ES-I3 (cell line): Measurements from ENCODE around the gene MYOZ3.

Experiments used
- H3K36me3 ChIP-seq: 2 replicates; pipeline ENCODE4 v1.6.1; 2013; ENCODE audit warnings: mild to moderate bottlenecking, low read length, control low read depth, moderate library complexity; ENCODE audit not compliant: insufficient read depth
- H3K4me1 ChIP-seq: 2 replicates; pipeline ENCODE4 v1.6.1; 2013; ENCODE audit warnings: mild to moderate bottlenecking, control low read depth, low read length; ENCODE audit not compliant: insufficient read depth
- H3K9ac ChIP-seq: 2 replicates; pipeline ENCODE4 v1.6.1; 2013; ENCODE audit warnings: low read depth, mild to moderate bottlenecking, low read length, moderate library complexity
- H3K9me3 ChIP-seq: 2 replicates; pipeline ENCODE4 v1.6.1; 2013; ENCODE audit warnings: mild to moderate bottlenecking, low read length, moderate library complexity; ENCODE audit not compliant: control insufficient read depth, insufficient read depth

The MYOZ3 gene

GRCh38 chr5:150644514-150644913 lies 16.5 kb upstream of the MYOZ3 start:
- no peak overlapping the region for H3K9ac ChIP-seq
- H3K36me3 ChIP-seq: no peaks in the 10 kb centered on the region
- peaks cover 47% of the 10 kb centered on the region for H3K4me1 ChIP-seq
- no peaks in the 10 kb centered on the region for H3K9me3 ChIP-seq

- H3K36me3 ChIP-seq: no peaks in the 10 kb centered on the region; the same call in 1 of the 2 replicates
- H3K9ac ChIP-seq: no peak overlapping the region
- H3K4me1 ChIP-seq: peaks cover 47% of the 10 kb centered on the region
- H3K9me3 ChIP-seq: no peaks in the 10 kb centered on the region
Measured at GRCh38 chr5:150645070-150645700, 15.9 kb upstream of the MYOZ3 start.

GRCh38 chr5:150647275-150648251 lies 13.5 kb upstream of the MYOZ3 start:
- H3K36me3 ChIP-seq: no peaks in the 10 kb centered on the region; the same call in 1 of the 2 replicates
- H3K9me3 ChIP-seq: no peaks in the 10 kb centered on the region
- no peak overlapping the region for H3K9ac ChIP-seq
- peaks cover 32% of the 10 kb centered on the region for H3K4me1 ChIP-seq

GRCh38 chr5:150648294-150649107 lies 12.6 kb upstream of the MYOZ3 start:
- H3K4me1 ChIP-seq: peaks cover 27% of the 10 kb centered on the region
- H3K9ac ChIP-seq: no peak overlapping the region
- no peaks in the 10 kb centered on the region for H3K9me3 ChIP-seq
- H3K36me3 ChIP-seq: no peaks in the 10 kb centered on the region; the same call in 1 of the 2 replicates

GRCh38 chr5:150649108-150650020 lies 11.7 kb upstream of the MYOZ3 start:
- Histone ChIP-seq H3K9me3 (no peaks in the 10 kb centered on the region), H3K4me1 (peaks cover 23% of the 10 kb centered on the region), H3K36me3 (no peaks in the 10 kb centered on the region; the same call in 1 of the 2 replicates), H3K9ac (no peak overlapping the region)

- Histone ChIP-seq H3K9me3 (no peaks in the 10 kb centered on the region), H3K36me3 (no peaks in the 10 kb centered on the region; the same call in 1 of the 2 replicates), H3K9ac (no peak overlapping the region), H3K4me1 (peaks cover 14% of the 10 kb centered on the region; the same call in 1 of the 2 replicates)
Measured at GRCh38 chr5:150650021-150651006, 10.7 kb upstream of the MYOZ3 start.

- Histone ChIP-seq H3K9me3 (no peaks in the 10 kb centered on the region), H3K36me3 (no peaks in the 10 kb centered on the region; the same call in 1 of the 2 replicates), H3K9ac (no peak overlapping the region), H3K4me1 (peaks cover 10% of the 10 kb centered on the region; the same call in 1 of the 2 replicates)
Measured at GRCh38 chr5:150651382-150651781, 9.7 kb upstream of the MYOZ3 start.

- H3K9me3 ChIP-seq: no peaks in the 10 kb centered on the region
- H3K36me3 ChIP-seq: no peaks in the 10 kb centered on the region; the same call in 1 of the 2 replicates
- H3K4me1 ChIP-seq: peaks cover 11% of the 10 kb centered on the region
- H3K9ac ChIP-seq: no peak overlapping the region
Measured at GRCh38 chr5:150651924-150652671, 9.0 kb upstream of the MYOZ3 start.

- no peaks in the 10 kb centered on the region; the same call in 1 of the 2 replicates for H3K36me3 ChIP-seq
- no peaks in the 10 kb centered on the region for H3K9me3 ChIP-seq
- peaks cover 12% of the 10 kb centered on the region for H3K4me1 ChIP-seq
- H3K9ac ChIP-seq: no peak overlapping the region
Measured at GRCh38 chr5:150653145-150653761, 7.8 kb upstream of the MYOZ3 start.

GRCh38 chr5:150653762-150654556 lies 7.1 kb upstream of the MYOZ3 start:
- peaks cover 12% of the 10 kb centered on the region for H3K4me1 ChIP-seq
- no peaks in the 10 kb centered on the region; the same call in 1 of the 2 replicates for H3K36me3 ChIP-seq
- no peak overlapping the region for H3K9ac ChIP-seq
- no peaks in the 10 kb centered on the region for H3K9me3 ChIP-seq

GRCh38 chr5:150655221-150655620 lies 5.8 kb upstream of the MYOZ3 start:
- no peaks in the 10 kb centered on the region for H3K9me3 ChIP-seq
- H3K36me3 ChIP-seq: no peaks in the 10 kb centered on the region; the same call in 1 of the 2 replicates
- H3K9ac ChIP-seq: no peak overlapping the region
- peaks cover 12% of the 10 kb centered on the region for H3K4me1 ChIP-seq
